Hepatocyte (in vitro differentiated cells): ENCODE data around the gene CEP170B. TPM values are rescaled to one million over a fixed set of nuclear protein-coding genes. Genes with fewer than 3 reads are reported as not detected.
"Not testable (repeated sequence)": the region's sequence is repeated elsewhere in the genome, so short reads cannot be mapped to it uniquely, and the experiment has no call there.

Source experiments
- DNase-seq: peaks from one replicate; pipeline ENCODE4 v3.0.0-alpha.2; 2016; ENCODE audit warnings: low spot score
- H2AFZ ChIP-seq: fragments of 200-600 bp; sonication (generic); 2 replicates; pipeline ENCODE4 v1.6.0; 2016; ENCODE audit warnings: antibody characterized with exemption, mild to moderate bottlenecking
- H3K27ac ChIP-seq: fragments of 200-600 bp; sonication (generic); 2 replicates; pipeline ENCODE4 v1.5.1; 2016; ENCODE audit warnings: mild to moderate bottlenecking
- H3K27me3 ChIP-seq: fragments of 200-600 bp; sonication (generic); 2 replicates; pipeline ENCODE4 v1.6.1; 2016
- H3K36me3 ChIP-seq: fragments of 200-600 bp; sonication (generic); replicated peaks from 2 replicates; pipeline ENCODE4 v1.5.1; 2016; ENCODE audit warnings: low read depth; ENCODE audit not compliant: insufficient read depth
- H3K4me1 ChIP-seq: fragments of 200-600 bp; sonication (generic); 2 replicates; pipeline ENCODE4 v1.5.1; 2016; ENCODE audit warnings: mild to moderate bottlenecking, moderate library complexity; ENCODE audit not compliant: insufficient read depth
- H3K4me2 ChIP-seq: fragments of 200-600 bp; sonication (generic); 2 replicates; pipeline ENCODE4 v1.6.0; 2016
- H3K4me3 ChIP-seq: fragments of 200-600 bp; sonication (generic); 2 replicates; pipeline ENCODE4 v1.5.1; 2016; ENCODE audit warnings: mild to moderate bottlenecking
- H3K79me2 ChIP-seq: fragments of 200-600 bp; sonication (generic); 2 replicates; pipeline ENCODE4 v1.6.0; 2017; ENCODE audit warnings: mild to moderate bottlenecking
- H3K9me2 ChIP-seq: fragments of 200-600 bp; sonication (generic); replicated peaks from 2 replicates; pipeline ENCODE4 v1.6.0; 2017; ENCODE audit warnings: mild to moderate bottlenecking; ENCODE audit not compliant: insufficient read depth
- H3K9me3 ChIP-seq: fragments of 200-600 bp; sonication (generic); 2 replicates; pipeline ENCODE4 v1.5.1; 2016; ENCODE audit warnings: low read depth, mild to moderate bottlenecking
- H4K20me1 ChIP-seq: fragments of 200-600 bp; sonication (generic); 2 replicates; pipeline ENCODE4 v1.6.0; 2016; ENCODE audit warnings: mild to moderate bottlenecking; ENCODE audit not compliant: insufficient read depth, poor library complexity, severe bottlenecking
- EZH2 ChIP-seq: fragments of 200-600 bp; sonication (generic); IDR thresholded peaks from 2 replicates; pipeline ENCODE4 v1.6.1; 2016; ENCODE audit warnings: antibody characterized with exemption, mild to moderate bottlenecking, borderline replicate concordance
- EZH2phosphoT487 ChIP-seq: fragments of 200-600 bp; sonication (generic); IDR thresholded peaks from one replicate; pipeline ENCODE4 v1.6.1; 2018; ENCODE audit warnings: antibody characterized with exemption, mild to moderate bottlenecking, low read depth, moderate library complexity; ENCODE audit not compliant: unreplicated experiment, severe bottlenecking
- WGBS: methylation state at CpG from one replicate; pipeline ENCODE4 v1.1.6; 2016; ENCODE audit warnings: low lambda C conversion rate; ENCODE audit errors: missing lambda C conversion rate; 5-methylcytosine and 5-hydroxymethylcytosine counted together
- polyA plus RNA-seq: library from polyadenylated mRNA; unstranded; fragments of >200 nt; fragmentation: Nextera tagmentation; extraction: Ambion mirVana; gene quantifications from 2 replicates; pipeline ENCODE4 v1.2.1, GENCODE V29; 2016
- total RNA-seq: library from RNA; depleted of rRNA; stranded (reverse); fragments of >200 nt; gene quantifications from 2 replicates; pipeline ENCODE4 v1.2.3, GENCODE V29; 2014
- TF ChIP-seq, protein P1 (sequence below): fragments of 200-600 bp; sonication (generic); IDR thresholded peaks from 2 replicates; pipeline ENCODE4 v1.5.1; 2016; ENCODE audit warnings: antibody characterized with exemption, mild to moderate bottlenecking; ENCODE audit not compliant: poor library complexity

The CEP170B gene
- total and polyA plus RNA-seq, 2 experiments from 2014 or later, result 7.6 to 20.3 TPM

- no peak overlapping the region for H3K27ac ChIP-seq
- H3K9me3 ChIP-seq, result no peaks in the 10 kb centered on the region
- H3K36me3 ChIP-seq, result no peaks in the 10 kb centered on the region
- H3K9me2 ChIP-seq, result no peaks in the 10 kb centered on the region
- no peak for DNase-seq
- no peaks in the 10 kb centered on the region for H3K4me1 ChIP-seq
- no peaks in the 10 kb centered on the region for H3K79me2 ChIP-seq
- TF ChIP-seq, protein P1, sequence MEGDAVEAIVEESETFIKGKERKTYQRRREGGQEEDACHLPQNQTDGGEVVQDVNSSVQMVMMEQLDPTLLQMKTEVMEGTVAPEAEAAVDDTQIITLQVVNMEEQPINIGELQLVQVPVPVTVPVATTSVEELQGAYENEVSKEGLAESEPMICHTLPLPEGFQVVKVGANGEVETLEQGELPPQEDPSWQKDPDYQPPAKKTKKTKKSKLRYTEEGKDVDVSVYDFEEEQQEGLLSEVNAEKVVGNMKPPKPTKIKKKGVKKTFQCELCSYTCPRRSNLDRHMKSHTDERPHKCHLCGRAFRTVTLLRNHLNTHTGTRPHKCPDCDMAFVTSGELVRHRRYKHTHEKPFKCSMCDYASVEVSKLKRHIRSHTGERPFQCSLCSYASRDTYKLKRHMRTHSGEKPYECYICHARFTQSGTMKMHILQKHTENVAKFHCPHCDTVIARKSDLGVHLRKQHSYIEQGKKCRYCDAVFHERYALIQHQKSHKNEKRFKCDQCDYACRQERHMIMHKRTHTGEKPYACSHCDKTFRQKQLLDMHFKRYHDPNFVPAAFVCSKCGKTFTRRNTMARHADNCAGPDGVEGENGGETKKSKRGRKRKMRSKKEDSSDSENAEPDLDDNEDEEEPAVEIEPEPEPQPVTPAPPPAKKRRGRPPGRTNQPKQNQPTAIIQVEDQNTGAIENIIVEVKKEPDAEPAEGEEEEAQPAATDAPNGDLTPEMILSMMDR, result no peak
- no peak for TF ChIP-seq EZH2
- TF ChIP-seq EZH2phosphoT487, result no peak
- no peak overlapping the region for H3K4me2 ChIP-seq
- peaks cover 26% of the 10 kb centered on the region for H3K27me3 ChIP-seq
- H4K20me1 ChIP-seq, result no peaks in the 10 kb centered on the region
- H3K4me3 ChIP-seq, result no peak overlapping the region
- 96% methylated on average over 26 of the region's 26 CpGs for WGBS
- H2AFZ ChIP-seq, result no peak overlapping the region
Observed at GRCh38 chr14:104941508-104942365, 76.7 kb downstream of the CEP170B start.

GRCh38 chr14:104942586-104942985 is 77.5 kb downstream of the CEP170B start:
- H3K27me3 ChIP-seq, result peaks cover 18% of the 10 kb centered on the region
- TF ChIP-seq EZH2 (no peak), EZH2phosphoT487 (no peak)
- TF ChIP-seq, protein P1, result no peak
- H2AFZ ChIP-seq, result no peak overlapping the region
- H3K4me3 ChIP-seq, result no peak overlapping the region
- no peaks in the 10 kb centered on the region for H3K9me3 ChIP-seq
- no peaks in the 10 kb centered on the region for H3K36me3 ChIP-seq
- H3K27ac ChIP-seq, result no peak overlapping the region
- no peaks in the 10 kb centered on the region for H3K4me1 ChIP-seq
- DNase-seq, result no peak
- 95% methylated on average over 15 of the region's 16 CpGs for WGBS
- no peak overlapping the region for H3K4me2 ChIP-seq
- no peaks in the 10 kb centered on the region for H3K79me2 ChIP-seq
- no peaks in the 10 kb centered on the region for H3K9me2 ChIP-seq
- H4K20me1 ChIP-seq, result no peaks in the 10 kb centered on the region

DNA sequence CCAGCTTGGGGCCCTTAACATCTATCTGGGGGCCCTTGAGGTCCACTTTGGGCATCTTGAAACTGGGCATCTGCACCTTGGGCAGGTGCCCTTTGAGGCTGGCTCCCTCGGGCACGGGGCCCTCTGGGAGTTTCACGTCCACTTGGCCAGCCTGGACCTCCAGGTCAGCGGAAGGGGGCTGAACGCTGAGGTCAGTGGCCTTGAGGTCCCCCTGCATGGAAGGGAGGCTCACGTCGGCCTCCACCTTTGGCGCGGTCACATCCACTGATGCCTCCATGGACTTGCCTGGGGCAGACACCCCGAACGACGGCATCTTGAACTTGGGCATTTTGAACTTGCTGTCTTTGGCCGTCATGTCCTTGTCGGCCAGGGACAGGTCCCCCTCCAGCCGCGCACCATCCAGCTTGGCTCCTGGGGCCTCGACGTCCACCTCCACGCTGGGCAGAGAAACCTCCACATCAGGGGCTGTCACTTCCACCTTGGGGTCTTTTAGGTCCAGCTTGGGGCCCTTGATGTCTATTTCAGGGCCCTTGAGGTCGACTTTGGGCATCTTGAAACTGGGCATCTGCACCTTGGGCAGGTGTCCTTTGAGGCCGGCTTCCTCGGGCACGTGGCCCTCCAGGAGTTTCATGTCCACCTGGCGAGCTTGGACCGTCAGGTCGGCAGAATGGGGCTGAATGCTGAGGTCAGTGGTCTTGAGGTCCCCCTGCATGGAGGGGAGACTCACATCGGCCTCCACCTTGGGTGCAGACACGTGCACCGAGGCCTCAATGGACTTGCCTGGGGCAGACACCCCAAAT is 78.3 kb downstream of the CEP170B start:
- not testable (repeated sequence) for DNase-seq, H4K20me1 ChIP-seq, H3K79me2 ChIP-seq, H3K27me3 ChIP-seq, H2AFZ ChIP-seq, H3K9me2 ChIP-seq, H3K36me3 ChIP-seq, H3K9me3 ChIP-seq, H3K27ac ChIP-seq, H3K4me1 ChIP-seq, H3K4me2 ChIP-seq, H3K4me3 ChIP-seq
- 93% methylated on average over 29 of the region's 29 CpGs for WGBS

DNA sequence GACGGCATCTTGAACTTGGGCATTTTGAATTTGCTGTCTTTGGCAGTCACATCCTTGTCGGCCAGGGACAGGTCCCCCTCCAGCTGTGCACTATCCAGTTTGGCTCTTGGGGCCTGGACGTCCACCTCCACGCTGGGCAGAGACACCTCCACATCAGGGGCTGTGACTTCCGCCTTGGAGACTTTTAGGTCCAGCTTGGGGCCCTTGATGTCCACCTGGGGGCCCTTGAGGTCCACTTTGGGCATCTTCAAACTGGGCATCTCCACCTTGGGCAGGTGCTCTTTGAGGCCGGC is 78.9 kb downstream of the CEP170B start:
- not testable (repeated sequence) for H3K9me2 ChIP-seq, H4K20me1 ChIP-seq, H3K27ac ChIP-seq, H3K79me2 ChIP-seq, H3K4me3 ChIP-seq, DNase-seq, H3K4me1 ChIP-seq, H3K9me3 ChIP-seq, H2AFZ ChIP-seq, H3K27me3 ChIP-seq, H3K4me2 ChIP-seq, H3K36me3 ChIP-seq
- WGBS, result 91% methylated on average over 6 of the region's 6 CpGs

DNA sequence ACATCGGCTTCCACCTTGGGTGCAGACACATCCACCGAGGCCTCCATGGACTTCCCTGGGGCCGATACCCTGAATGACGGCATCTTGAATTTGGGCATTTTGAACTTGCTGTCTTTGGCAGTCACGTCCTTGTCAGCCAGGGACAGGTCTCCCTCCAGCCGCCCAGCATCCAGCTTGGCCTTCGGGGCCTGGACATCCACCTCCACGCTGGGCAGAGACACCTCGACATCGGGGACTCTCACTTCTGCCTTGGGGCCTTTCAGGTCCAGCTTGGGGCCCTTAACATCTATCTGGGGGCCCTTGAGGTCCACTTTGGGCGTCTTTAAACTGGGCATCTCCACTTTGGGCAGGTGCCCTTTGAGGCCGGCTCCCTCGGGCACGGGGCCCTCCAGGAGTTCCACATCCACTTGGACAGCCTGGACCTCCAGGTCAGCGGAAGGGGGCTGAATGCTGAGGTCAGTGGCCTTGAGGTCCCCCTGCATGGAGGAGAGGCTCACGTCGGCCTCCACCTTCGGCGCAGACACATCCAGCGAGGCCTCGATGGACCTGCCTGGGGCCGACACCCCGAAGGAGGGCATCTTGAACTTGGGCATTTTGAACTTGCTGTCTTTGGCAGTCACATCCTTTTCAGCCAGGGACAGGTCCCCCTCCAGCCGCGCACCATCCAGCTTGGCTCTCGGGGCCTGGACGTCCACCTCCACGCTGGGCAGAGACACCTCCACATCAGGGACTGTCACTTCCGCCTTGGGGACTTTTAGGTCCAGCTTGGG is 79.6 kb downstream of the CEP170B start:
- H3K79me2 ChIP-seq, H4K20me1 ChIP-seq, H3K27ac ChIP-seq, H3K36me3 ChIP-seq, DNase-seq, H3K9me3 ChIP-seq, H3K4me3 ChIP-seq, H3K27me3 ChIP-seq, H2AFZ ChIP-seq, H3K4me2 ChIP-seq, H3K4me1 ChIP-seq, H3K9me2 ChIP-seq: not testable (repeated sequence)
- 93% methylated on average over 29 of the region's 29 CpGs for WGBS

DNA sequence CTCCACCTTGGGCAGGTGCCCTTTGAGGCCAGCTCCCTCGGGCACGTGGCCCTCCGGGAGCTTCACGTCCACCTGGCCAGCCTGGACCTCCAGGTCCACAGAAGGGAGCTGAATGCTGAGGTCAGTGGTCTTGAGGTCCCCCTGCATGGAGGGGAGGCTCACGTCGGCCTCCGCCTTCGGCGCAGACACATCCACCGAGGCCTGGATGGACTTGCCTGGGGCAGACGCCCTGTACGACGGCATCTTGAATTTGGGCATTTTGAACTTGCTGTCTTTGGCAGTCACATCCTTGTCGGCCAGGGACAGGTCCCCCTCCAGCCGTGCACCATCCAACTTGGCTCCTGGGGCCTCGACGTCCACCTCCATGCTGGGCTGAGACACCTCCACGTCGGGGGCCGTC is 80.2 kb downstream of the CEP170B start:
- DNase-seq, H3K27me3 ChIP-seq, H3K9me3 ChIP-seq, H3K4me3 ChIP-seq, H3K4me2 ChIP-seq, H3K36me3 ChIP-seq, H3K27ac ChIP-seq, H3K4me1 ChIP-seq, H3K79me2 ChIP-seq, H4K20me1 ChIP-seq, H2AFZ ChIP-seq, H3K9me2 ChIP-seq: not testable (repeated sequence)
- 93% methylated on average over 20 of the region's 20 CpGs for WGBS
